Measurements from ENCODE around the gene SLC9A9.

GRCh38 chr3:143366672-143367071 lies 481.6 kb downstream of the SLC9A9 start:
- no peak for TF ChIP-seq CTCF (IDR thresholded peaks at IDR 0.05)
- TF ChIP-seq POLR2A (IDR thresholded peaks at IDR 0.05; ENCODE audit: low read depth), result no peak

All from esophagus muscularis mucosa (tissue), 3 donors.